Dedifferentiated amniotic fluid mesenchymal stem cell (primary cell): ENCODE results near the gene IKZF1.

ENCODE experiments used
- DNase-seq: peaks from one replicate; pipeline ENCODE4 v3.0.0-alpha.2; 2016; ENCODE audit errors: extremely low spot score

The IKZF1 gene

DNA sequence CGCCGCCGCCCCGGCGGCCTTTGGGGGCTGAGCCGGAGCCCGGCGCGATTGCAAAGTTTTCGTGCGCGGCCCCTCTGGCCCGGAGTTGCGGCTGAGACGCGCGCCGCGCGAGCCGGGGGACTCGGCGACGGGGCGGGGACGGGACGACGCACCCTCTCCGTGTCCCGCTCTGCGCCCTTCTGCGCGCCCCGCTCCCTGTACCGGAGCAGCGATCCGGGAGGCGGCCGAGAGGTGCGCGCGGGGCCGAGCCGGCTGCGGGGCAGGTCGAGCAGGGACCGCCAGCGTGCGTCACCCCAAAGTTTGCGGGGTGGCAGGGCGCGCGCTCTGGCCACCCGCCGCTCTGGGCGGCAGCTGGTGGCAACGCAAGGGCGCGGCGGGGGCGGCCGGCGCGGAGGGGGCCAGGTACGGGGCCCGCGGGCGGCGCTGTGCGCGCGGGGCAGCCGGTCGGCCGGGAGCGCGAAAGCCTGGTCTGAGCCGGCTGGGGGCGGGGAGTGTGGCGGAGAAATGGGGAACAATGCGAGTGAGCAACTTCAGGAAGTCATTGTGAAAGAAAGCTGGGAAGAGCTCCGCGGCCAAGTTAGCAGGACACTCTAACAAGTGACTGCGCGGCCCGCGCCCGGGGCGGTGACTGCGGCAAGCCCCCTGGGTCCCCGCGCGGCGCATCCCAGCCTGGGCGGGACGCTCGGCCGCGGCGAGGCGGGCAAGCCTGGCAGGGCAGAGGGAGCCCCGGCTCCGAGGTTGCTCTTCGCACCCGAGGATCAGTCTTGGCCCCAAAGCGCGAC, at the start of gene IKZF1:
TSS of gene IKZF1 (plus strand) at position 588 of the 782 bp plus-strand sequence. CDS start 14,346 bp downstream, outside the sequence.
- DNase-seq = no peak

GRCh38 chr7:50261593-50261992, 42.9 kb upstream of the IKZF1 start:
- DNase-seq = no peak

DNA sequence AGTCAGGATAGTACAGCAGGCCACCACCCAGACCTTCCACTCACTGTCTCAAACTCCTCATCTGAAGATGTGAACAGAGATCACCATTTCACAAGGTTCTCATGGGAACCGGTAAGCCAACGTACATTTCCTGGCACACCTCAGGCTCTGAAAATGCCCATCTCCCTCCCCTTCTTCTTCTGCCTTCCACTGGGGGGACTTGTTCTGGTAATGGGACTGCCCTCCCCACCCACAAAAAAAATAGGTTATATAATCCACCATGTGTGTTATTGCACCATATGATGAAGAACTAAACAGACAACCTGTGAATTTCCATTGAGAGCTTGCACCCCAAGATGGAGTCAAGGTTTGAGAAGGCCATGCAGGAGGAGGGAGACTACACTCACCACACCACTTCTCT, 42.1 kb upstream of the IKZF1 start:
- DNase-seq = no peak

DNA sequence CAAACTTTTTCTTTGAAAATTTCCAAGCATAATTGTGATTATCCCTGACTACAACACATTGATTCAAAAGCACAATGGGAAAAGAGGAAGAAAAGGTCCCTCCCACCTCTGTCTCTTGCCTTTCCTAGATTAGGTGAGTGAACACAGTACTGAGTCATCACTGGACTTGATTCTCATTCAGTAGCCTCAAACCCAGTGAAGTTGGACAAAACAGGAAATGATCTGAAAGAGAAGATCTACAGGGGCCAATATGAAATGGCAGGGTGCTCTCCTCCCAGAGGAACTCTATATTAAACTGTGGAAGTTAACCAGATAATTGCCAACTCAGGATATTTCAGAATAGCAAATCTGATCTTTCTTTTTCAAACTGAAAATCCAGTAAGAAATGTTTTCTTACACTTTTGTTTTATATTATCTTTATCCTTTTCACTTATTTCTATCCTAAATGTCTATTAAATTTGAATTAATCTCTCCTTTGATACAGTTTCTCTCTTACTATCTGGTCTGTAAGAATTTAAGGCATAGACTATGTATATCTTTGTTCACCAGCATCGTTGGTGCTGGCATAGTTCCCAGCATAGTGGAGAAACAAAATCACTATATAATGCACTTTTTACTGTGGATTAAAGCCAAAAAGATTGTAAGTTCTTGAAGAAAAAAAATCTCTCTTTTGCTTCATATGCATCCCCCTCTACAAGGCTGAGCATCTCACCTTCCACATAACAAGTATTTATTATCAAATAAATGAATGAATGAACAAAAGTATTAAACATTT, 41.4 kb upstream of the IKZF1 start:
- DNase-seq = no peak

DNA sequence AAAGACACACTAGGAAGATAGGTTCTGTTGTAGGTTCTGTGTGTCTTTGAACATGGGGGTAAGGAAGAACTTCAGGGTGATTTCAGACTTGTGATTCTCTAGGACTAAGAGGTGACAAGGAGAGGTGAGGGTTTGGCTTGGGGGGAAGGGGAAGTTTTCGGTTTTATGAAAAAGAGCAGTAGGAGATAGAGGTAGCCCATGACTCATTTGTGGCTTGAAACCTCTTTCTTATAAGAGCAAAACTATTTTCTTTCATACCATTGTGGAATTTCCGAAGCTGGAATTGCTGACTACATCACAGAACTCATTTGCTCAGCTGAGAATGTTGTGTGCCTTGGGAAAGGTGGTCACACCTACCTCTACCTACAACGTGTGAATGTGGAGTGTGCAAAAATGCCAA, 39.6 kb upstream of the IKZF1 start:
- DNase-seq = no peak

DNA sequence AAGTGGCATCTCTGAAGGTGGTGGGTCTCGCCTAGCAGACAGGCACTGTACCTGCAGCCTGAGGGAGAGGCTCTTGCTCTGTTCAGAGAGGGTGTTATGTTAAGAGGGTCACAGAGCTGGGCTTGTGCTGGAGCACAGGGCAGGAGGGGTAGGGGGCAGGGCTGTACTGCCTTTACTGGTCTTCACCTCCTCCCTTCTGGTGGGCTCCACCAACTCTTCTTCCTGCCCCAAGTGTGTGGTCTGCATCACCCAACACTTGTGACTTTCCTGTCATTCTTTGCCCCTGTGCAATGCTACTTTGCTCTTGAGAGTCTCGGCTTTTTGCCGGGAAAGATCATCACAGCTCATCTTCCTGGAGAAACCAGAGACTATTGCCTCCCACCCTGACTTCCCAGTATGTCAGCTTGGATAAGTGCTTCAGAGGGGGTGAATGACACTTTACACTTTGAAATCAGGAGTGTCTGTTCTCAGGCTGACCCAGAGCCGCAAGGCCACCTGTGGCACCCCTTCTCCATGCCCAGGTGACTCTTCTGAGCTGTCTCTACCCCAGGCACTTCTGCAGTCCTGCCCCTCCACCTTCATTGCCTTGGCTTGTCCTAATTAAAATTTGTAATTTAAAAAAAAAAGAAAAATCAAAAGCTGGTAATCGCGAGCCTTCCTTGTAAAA, 38.4 kb upstream of the IKZF1 start:
- no peak for DNase-seq

GRCh38 chr7:50266635-50267386, 37.7 kb upstream of the IKZF1 start:
- no peak for DNase-seq

- no peak for DNase-seq
These were observed 36.9 kb upstream of the IKZF1 start for GRCh38 chr7:50267525-50268041.

- no peak for DNase-seq
These were observed 36.3 kb upstream of the IKZF1 start for GRCh38 chr7:50268223-50268622.

DNA sequence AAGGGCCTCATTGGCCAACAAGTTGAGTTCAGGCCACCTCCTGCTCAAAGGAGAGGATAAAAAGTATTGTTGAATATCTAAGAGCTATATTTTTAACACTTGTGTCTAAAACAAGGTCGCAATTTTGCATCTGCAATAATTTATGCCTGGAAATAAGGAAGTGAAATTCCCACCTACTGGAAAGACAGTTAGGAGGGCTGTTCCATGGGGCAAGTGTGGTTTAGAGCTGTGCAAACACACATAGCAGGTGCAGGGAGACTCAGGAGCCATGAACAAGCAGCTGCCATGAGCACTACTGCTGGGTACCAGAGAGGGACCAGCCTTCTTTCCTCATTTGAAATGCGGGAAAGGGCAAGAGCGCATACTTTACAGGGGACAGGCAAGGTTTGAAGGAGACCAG, 35.5 kb upstream of the IKZF1 start:
- DNase-seq = no peak

DNA sequence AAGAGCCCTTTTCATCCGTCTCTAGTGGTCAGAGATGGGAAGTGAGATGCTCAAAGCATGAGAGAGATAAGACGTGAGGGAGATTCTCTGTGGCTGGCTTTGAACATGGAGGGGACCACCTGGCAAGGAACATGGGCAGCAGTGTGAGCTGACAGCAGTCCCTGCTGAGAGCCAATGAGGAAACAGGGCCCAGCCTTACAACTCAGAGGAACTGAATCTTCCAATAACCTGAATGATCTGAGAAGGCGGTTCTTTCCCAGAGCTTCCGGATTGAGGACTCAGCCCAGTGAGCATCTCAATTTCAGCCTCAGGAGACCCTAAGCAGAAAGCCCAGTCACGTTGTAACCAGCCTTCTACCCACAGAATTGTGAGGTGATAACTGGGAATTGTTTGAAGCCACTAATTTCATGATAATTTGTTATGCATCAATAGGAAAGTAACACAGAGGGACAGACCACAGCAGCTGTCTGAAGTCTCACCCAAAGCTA, 33.9 kb upstream of the IKZF1 start:
- no peak for DNase-seq

DNA sequence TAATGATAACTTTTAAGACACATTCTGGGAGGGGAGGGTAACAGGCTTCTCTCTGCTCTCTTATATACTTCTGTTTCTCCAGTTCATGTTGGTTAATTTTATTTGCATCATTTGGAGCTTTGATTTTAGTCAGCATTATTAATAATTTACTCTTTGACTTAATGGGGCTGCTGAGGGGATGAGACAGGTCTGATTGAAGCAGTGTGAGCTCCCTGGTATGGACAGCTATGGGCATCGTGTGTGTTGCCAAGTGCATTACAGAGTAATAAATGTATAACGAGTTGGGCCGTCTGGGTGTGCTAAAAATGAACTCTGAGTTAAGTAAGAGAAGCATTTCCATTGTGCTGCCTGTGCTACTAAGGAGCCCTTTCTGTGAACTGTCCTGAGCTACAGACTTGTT, 31.7 kb upstream of the IKZF1 start:
- no peak for DNase-seq

- no peak for DNase-seq
These were observed 31.2 kb upstream of the IKZF1 start for GRCh38 chr7:50273301-50273700.

DNA sequence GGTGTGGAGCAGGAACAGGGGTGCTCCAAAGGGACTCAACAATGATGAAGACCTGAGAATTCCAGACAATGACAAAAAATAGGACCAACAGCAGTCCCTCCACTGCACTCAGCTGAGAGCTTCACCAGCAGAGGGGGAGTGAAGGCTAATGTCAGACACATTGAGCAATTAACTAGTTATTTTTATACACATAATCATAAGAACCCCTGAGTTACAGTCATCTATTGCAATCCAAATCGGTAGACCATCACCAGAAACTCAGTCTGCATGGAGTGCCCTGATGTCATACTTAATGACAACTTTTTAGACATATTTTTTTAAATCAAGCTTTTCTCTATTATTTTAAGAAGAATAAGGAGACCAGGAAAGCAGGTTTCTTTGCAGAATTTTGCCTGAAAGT, 30.6 kb upstream of the IKZF1 start:
- DNase-seq = no peak

- no peak for DNase-seq
These were observed 30.2 kb upstream of the IKZF1 start for GRCh38 chr7:50274361-50274760.

DNA sequence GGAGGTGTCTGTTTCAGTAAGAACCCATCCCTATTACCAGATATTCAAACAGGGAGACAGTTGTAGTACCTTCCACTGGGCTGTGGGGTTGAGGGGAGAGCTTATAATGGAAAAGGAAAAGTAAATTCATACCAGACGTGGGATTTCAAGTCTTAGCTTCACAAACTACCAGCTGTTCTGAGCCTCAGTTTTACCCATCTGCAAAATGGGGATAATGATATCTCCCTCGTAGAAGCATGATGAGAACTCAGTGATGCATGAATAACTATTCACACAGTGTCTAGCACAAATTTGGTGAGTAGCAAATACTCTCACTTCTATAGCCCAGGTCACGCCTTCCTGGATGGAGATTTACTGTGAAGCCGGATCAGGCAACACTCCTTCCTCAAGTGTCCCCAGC, 29.1 kb upstream of the IKZF1 start:
- DNase-seq = no peak

GRCh38 chr7:50276483-50276882, 28.0 kb upstream of the IKZF1 start:
- no peak for DNase-seq

GRCh38 chr7:50278120-50278519, 26.4 kb upstream of the IKZF1 start:
- no peak for DNase-seq

DNA sequence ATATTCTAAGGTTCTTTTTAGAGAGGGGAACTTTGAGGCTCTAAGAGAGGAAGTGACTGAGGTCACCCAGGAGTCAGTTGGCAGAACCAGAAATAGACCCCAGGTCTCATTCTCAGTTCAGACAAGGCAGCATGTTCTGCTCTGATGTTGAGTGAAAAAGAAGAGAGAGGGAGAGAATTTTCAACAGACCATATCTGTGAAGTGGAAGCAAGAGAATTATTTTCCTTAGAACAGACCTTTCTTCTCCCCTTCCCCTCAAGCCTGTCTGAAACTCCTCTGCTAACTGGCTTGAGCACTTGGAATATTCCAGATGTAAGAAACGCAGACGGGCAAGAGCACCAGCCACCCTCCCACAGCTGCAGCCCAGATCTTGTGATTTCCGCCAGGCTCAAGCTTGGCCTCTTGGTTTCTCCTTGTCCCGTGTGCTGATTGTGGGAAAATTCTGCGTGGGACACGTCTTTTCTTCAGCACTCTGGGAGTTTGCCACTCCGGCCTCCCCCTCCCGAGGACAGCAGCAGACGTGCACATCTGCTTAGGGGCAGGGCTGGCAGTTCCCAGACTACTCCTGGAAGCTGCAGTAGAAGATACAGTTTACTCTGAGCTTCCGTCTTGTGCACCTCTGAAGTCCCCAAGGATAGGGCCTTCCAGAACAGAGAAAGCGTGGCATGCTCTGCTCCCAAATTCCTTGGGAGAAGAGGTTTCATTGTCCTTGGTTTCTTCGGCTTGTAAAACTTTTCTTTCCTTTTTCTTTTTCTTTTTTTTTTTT, 22.7 kb upstream of the IKZF1 start:
- no peak for DNase-seq

DNA sequence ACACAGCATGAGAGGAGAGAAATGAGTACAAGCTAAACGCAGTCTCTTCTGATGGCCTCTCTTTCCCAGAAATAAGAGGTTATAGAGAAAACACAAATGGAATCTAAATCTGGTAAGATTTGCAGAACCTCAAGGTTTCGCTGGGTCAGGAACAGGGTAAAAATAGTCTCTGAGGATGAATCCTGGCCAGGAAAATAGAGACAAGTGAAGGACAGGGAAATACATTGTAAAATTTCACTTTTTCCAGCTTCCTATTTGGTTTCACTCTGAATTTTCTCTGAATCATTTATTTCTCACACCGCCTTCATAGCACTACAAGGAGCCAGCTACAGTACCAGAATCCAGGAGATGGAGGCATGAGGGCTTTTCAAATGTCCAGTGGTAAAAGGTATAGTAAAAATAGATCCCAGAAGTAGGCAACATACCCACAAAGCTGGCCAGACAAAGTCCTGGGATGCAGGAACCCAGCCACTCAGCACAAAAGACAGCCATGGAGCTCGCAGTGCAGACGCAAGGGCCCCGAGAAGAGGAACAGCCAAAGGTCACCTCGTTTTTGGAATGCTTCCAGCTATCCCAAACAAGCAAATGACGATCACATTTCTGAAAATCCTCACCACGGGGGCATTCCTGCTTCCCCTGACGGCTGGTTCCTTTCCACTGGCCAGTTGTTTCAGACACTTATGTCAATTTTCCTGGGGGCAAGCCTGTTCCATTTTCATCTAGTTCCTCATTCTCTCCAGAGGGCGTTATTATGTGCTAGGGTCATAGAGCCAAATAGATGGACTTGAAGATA, 21.5 kb upstream of the IKZF1 start:
- no peak for DNase-seq
